ENCODE data around the gene THRB. TPM values are rescaled to one million over a fixed set of nuclear protein-coding genes. Genes with fewer than 3 reads are reported as not detected.

THRB gene
- polyA plus RNA-seq, 12 donors: 0.86 to 12.2 (median 1.4) TPM; not detected in 1

GRCh38 chr3:24145481-24145880 lies 349.2 kb downstream of the THRB start:
- no peak for DNase-seq

DNA sequence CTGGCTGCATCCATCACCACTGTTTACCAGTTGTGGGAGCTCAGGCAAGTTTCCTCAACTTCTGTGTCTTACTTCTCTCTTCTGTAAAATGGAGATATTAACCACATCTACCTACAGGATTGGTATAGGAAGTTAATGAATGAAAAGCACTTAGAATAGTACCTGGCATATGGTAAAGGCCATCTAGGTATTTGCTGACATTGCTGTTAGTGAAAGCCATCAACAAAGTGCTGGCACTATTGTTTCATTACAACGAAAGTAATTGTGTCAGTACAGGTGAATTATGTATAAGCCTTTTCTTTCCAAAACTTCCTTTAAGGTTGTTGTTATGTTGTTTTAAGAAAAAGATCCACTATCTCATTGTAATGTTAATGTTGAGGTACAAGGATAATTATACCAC lies 352.5 kb downstream of the THRB start:
- no peak for DNase-seq

- no peak for DNase-seq
These were observed 353.1 kb downstream of the THRB start for GRCh38 chr3:24141548-24141947.

GRCh38 chr3:24139463-24140412 lies 354.9 kb downstream of the THRB start:
- DNase-seq: no peak

GRCh38 chr3:24138876-24139256 lies 355.8 kb downstream of the THRB start:
- no peak for DNase-seq

GRCh38 chr3:24137958-24138875 lies 356.4 kb downstream of the THRB start:
- no peak for DNase-seq

DNA sequence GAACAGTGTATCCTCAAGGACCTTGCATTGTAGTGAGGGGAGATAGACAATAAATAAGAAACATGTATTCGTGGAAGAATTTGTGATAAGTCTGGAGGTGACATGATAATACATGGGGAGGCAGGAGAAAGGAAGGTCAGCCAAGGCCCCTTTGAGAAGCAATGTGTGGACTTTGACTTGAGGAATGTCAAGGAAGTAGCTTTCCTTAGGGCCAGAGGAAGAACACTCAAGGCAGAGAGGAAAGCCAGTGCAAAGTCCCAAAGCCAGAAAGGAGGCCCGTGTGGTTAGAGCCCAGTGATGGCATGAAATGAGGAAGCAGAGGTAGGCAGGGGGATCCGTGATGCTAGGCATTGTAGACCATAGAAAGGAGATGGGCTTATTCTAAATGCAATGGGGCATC lies 357.3 kb downstream of the THRB start:
- no peak for DNase-seq

DNA sequence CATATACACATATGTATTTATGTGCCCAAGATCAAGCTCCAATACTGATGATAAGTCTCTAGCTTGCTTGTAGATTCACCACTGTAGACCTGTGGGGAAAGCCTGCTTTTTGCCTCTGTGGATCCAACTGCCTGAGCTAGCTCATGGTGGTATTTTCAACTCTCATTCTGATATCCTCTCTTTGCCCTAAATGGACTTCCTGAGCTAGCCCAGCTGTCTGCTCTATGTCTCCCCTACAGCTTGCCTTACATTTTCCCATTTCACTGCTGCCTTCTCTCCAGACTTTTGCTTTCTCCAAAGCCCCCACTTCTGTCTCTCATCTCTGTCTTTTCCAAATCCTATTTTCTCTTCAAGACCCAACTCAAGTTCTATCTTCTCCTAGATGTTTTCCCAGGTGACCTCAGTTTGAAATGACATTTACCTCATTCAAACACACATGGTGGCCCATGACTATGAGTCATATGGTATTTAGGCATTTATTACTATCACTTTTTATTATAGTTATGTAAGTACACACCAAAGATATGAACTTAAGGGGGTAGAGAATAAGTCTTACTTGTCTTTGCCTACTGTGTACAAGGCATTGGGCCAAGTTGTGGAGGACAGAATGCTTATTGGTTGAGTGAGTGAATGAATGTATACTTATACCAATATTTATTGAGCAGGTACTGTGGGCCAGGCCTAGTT lies 357.9 kb downstream of the THRB start:
- DNase-seq: no peak

DNA sequence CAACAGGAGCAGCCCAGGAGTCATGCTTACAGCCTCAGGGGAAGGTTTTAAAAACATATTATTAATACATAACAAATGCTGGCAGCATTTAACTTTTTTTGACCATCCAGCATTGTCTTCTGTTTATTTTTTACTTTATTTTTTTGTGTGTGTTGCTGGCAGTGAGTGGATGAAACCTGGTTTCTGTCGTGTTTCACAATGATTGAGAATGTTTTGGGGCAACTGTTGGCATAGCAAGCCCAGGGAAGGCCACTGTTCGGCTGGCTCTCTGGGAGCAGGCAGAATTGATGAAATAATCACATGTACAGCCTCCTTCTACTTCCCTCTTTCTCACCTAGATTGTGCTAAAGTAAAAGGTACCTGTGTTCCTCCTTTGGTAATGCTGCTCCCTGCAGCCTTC lies 359.4 kb downstream of the THRB start:
- DNase-seq: no peak

GRCh38 chr3:24133942-24134341 lies 360.7 kb downstream of the THRB start:
- no peak for DNase-seq

GRCh38 chr3:24133436-24133835 lies 361.2 kb downstream of the THRB start:
- DNase-seq: no peak

GRCh38 chr3:24129549-24129948 lies 365.1 kb downstream of the THRB start:
- DNase-seq: no peak

GRCh38 chr3:24128199-24129005 lies 366.2 kb downstream of the THRB start:
- DNase-seq: peak; percentile 20

- DNase-seq: no peak
These were observed 371.1 kb downstream of the THRB start for GRCh38 chr3:24123596-24123995.

DNA sequence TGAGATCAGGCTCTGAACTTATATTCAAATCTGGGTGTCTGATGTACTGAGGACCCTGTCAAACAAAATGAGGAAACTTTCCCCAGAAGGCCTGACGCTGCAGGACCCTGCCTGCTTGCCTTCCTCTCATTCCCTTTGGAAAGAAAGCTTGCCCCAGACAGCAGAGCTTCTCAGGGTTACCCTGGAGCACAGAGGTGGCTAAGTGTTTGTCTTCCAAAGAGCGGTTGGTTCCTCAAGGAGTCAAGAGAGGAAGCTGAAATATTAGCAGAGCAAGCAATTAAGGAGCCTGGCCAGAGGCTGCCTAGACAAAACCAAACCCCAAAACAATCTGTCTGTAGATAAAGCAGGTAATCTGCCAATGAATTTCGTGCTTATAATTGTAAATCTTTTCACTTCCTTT lies 374.2 kb downstream of the THRB start:
- no peak for DNase-seq

DNA sequence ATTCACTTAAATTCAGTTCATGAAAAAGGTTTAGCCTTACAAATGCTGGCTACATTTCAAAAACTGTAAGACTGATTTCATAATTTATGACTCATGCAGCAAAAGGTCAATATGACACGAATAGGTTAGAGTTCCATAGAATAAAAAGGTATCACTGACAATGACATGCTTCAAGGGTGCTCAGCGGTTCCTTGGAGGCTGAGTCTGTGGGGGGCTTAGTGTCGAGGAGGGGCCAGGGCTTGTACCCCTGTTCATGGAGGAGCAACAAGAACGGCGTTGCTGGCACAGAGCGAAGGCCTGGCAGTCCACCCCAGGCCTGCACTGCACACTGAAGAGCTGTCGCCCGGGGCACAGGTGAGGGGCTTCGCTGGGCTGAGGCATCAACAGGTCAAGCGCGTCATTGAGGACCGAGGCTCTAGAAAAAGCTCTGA lies 375.3 kb downstream of the THRB start:
- DNase-seq: no peak

- no peak for DNase-seq
These were observed 377.1 kb downstream of the THRB start for GRCh38 chr3:24117508-24117907.

GRCh38 chr3:24111711-24112110 lies 382.9 kb downstream of the THRB start:
- DNase-seq: no peak

DNA sequence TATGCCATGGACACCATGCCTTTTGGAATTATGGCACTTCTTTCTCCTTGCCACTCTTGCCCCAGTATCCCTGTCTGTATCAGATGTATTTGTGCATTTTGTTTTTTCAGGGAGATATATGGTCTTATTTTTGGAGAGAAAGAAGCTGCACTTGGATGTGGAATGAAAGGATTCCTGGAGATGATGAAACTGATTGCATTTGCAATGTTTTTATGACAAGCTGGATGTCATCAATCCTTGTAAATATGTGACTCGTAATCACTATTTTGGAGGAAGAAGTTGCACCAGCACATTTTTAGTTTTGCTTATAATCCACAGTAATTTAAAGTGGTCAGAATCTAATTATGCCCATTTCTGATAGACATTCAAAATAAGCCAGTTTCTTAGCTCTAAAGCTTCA lies 384.6 kb downstream of the THRB start:
- DNase-seq: no peak

DNA sequence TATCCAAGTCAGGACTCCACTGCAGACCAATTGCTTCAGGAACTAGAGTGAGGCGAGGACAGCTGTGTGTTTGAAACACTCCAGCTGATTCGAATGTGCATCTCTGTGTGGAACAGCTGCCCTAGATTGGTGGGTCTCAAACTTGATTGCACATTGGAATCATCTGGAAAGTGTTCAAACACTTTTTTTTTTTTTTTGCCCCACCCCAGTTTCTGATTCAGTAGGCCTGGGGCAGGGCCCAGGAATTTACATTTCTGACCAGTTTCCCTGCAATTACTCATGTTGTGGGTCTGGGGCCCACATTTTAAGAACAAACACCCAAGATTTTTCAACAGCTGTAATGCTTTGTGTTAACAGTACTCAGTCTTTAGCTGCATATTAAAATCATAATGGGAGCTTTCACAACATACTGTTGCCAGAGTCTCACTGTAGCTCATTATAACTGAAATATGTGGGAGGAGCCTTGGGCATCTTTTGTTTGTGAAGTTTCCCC lies 392.9 kb downstream of the THRB start:
- no peak for DNase-seq
